MM.1S (cell line): ENCODE data around the gene NEK11.

Experiments
- EZH2 ChIP-seq: fragments of 300-600 bp; sonication (generic); optimal IDR thresholded peaks from 2 replicates; pipeline ENCODE3; 2017; ENCODE audit warnings: low read depth, mild to moderate bottlenecking, antibody characterized with exemption, low read length, mixed read lengths
- EZH2phosphoT487 ChIP-seq: fragments of 300-600 bp; sonication (generic); IDR thresholded peaks from 2 replicates; pipeline ENCODE4 v1.6.1; 2018; ENCODE audit warnings: antibody characterized with exemption, low read length
- TF ChIP-seq, protein P1 (sequence below): fragments of 300-600 bp; sonication (generic); IDR thresholded peaks from 2 replicates; pipeline ENCODE4 v1.5.1; 2016; ENCODE audit warnings: antibody characterized with exemption, low read length, mixed read lengths

GRCh38 chr3:131231710-131232389 lies 205.2 kb downstream of the NEK11 start:
- TF ChIP-seq EZH2 (no peak), EZH2phosphoT487 (no peak)
- TF ChIP-seq, protein P1, sequence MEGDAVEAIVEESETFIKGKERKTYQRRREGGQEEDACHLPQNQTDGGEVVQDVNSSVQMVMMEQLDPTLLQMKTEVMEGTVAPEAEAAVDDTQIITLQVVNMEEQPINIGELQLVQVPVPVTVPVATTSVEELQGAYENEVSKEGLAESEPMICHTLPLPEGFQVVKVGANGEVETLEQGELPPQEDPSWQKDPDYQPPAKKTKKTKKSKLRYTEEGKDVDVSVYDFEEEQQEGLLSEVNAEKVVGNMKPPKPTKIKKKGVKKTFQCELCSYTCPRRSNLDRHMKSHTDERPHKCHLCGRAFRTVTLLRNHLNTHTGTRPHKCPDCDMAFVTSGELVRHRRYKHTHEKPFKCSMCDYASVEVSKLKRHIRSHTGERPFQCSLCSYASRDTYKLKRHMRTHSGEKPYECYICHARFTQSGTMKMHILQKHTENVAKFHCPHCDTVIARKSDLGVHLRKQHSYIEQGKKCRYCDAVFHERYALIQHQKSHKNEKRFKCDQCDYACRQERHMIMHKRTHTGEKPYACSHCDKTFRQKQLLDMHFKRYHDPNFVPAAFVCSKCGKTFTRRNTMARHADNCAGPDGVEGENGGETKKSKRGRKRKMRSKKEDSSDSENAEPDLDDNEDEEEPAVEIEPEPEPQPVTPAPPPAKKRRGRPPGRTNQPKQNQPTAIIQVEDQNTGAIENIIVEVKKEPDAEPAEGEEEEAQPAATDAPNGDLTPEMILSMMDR, result no peak; the same call in 1 of the 2 replicates
